Measurements from ENCODE around the gene PRPS1. TPM values are rescaled to one million over a fixed set of nuclear protein-coding genes. Genes with fewer than 3 reads are reported as not detected.
A peak's percentile ranks its signal among the peaks of the same experiment; 100 is the strongest.
"Not testable (repeated sequence)": the region's sequence is repeated elsewhere in the genome, so short reads cannot be mapped to it uniquely, and the experiment has no call there.

The PRPS1 gene
- total RNA-seq, 1 donor from 2014 or later = 25.6 TPM

- H3K36me3 ChIP-seq = no peaks in the 10 kb centered on the region
- H3K4me1 ChIP-seq = peaks cover 47% of the 10 kb centered on the region
- no peak for TF ChIP-seq CTCF (IDR thresholded peaks at IDR 0.05)
- peak; percentile 92 for DNase-seq
- H3K9me3 ChIP-seq = no peaks in the 10 kb centered on the region
- no peak overlapping the region for H3K4me3 ChIP-seq
- no peaks in the 10 kb centered on the region for H3K27me3 ChIP-seq
- peak; percentile 96 for ATAC-seq
- peak overlapping the region; percentile 76 for H3K27ac ChIP-seq
- intact Hi-C loops (cut with DNase I) = no loop called here
Measured at GRCh38 chrX:107684956-107685385, 56.7 kb downstream of the PRPS1 start.

DNA sequence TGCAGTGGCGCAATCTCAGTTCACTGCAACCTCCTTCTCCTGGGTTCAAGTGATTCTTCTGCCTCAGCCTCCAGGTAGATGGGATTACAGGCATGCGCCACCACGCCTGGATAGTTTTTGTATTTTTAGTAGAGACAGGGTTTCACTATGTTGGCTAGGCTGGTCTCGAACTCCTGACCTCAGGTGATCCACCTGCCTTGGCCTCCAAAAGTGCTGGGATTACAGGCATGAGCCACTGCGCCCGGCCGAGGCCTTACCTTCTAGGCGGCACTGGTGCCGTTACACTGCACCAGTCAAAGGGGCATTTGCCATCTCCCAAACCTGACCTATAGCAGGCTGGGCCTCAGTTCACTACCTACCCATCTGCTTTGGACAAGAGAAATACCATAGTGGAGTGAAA lies 57.3 kb downstream of the PRPS1 start:
- H3K27me3 ChIP-seq; H3K4me3 ChIP-seq; H3K36me3 ChIP-seq; H3K9me3 ChIP-seq; intact Hi-C loops (cut with DNase I); DNase-seq; ATAC-seq: not testable (repeated sequence)
- Histone ChIP-seq H3K4me1 (peaks cover 47% of the 10 kb centered on the region), H3K27ac (peak overlapping the region; percentile 36)

- no peak for ATAC-seq
- no peak for TF ChIP-seq CTCF (IDR thresholded peaks at IDR 0.05)
- H3K4me1 ChIP-seq = peaks cover 47% of the 10 kb centered on the region
- H3K27ac ChIP-seq = peak overlapping the region; percentile 36
- intact Hi-C loops (cut with DNase I) = no loop called here
- H3K9me3 ChIP-seq = no peaks in the 10 kb centered on the region
- no peaks in the 10 kb centered on the region for H3K27me3 ChIP-seq
- no peaks in the 10 kb centered on the region for H3K36me3 ChIP-seq
- no peak overlapping the region for H3K4me3 ChIP-seq
- no peak for DNase-seq
Measured at GRCh38 chrX:107686026-107686425, 57.7 kb downstream of the PRPS1 start.

DNA sequence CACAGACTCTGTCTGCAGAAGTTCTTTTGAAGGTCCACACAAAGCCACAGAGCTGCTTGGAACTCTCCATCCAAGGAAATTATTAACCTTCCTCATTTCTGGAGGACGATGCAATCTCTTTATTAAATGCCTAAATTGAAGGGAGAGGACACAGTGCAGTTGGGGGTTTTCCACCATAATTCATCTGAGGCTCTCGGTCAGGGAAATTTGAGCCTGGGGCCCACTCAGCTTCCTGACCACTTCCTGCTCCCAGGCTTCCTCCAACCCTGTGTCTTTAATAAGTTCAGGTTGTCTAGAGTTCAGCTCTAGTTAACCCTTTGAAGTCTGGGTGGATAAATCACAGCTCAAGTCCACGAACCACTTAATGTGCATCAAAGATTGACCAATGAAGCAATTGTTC lies 58.5 kb downstream of the PRPS1 start:
- intact Hi-C loops (cut with DNase I) = no loop called here
- DNase-seq (no peak), ATAC-seq (no peak)
- no peaks in the 10 kb centered on the region for H3K9me3 ChIP-seq
- H3K36me3 ChIP-seq = no peaks in the 10 kb centered on the region
- no peaks in the 10 kb centered on the region for H3K27me3 ChIP-seq
- no peak overlapping the region for H3K4me3 ChIP-seq
- no peak overlapping the region for H3K27ac ChIP-seq
- H3K4me1 ChIP-seq = peaks cover 47% of the 10 kb centered on the region
- TF ChIP-seq CTCF (IDR thresholded peaks at IDR 0.05) = no peak

- no peaks in the 10 kb centered on the region for H3K9me3 ChIP-seq
- no peaks in the 10 kb centered on the region for H3K36me3 ChIP-seq
- ATAC-seq = no peak
- H3K4me1 ChIP-seq = peaks cover 41% of the 10 kb centered on the region
- intact Hi-C loops (cut with DNase I) = no loop called here
- H3K27me3 ChIP-seq = no peaks in the 10 kb centered on the region
- no peak for DNase-seq
- H3K27ac ChIP-seq = no peak overlapping the region
- no peak for TF ChIP-seq CTCF (IDR thresholded peaks at IDR 0.05)
- H3K4me3 ChIP-seq = no peak overlapping the region
Measured at GRCh38 chrX:107687445-107687844, 59.1 kb downstream of the PRPS1 start.

GRCh38 chrX:107691024-107691448 lies 62.7 kb downstream of the PRPS1 start:
- ATAC-seq (peak; percentile 69), DNase-seq (no peak)
- H3K4me1 ChIP-seq = peaks cover 10% of the 10 kb centered on the region
- no peak overlapping the region for H3K4me3 ChIP-seq
- H3K9me3 ChIP-seq = no peaks in the 10 kb centered on the region
- no peak for TF ChIP-seq CTCF (IDR thresholded peaks at IDR 0.05)
- intact Hi-C loops (cut with DNase I) = no loop called here
- no peaks in the 10 kb centered on the region for H3K36me3 ChIP-seq
- H3K27me3 ChIP-seq = no peaks in the 10 kb centered on the region
- no peak overlapping the region for H3K27ac ChIP-seq
